Measurements from ENCODE around the gene LYVE1. TPM values are rescaled to one million over a fixed set of nuclear protein-coding genes. Genes with fewer than 3 reads are reported as not detected.

LYVE1 gene
- total RNA-seq, 1 experiment from 2014 or later: 0.31 TPM

DNA sequence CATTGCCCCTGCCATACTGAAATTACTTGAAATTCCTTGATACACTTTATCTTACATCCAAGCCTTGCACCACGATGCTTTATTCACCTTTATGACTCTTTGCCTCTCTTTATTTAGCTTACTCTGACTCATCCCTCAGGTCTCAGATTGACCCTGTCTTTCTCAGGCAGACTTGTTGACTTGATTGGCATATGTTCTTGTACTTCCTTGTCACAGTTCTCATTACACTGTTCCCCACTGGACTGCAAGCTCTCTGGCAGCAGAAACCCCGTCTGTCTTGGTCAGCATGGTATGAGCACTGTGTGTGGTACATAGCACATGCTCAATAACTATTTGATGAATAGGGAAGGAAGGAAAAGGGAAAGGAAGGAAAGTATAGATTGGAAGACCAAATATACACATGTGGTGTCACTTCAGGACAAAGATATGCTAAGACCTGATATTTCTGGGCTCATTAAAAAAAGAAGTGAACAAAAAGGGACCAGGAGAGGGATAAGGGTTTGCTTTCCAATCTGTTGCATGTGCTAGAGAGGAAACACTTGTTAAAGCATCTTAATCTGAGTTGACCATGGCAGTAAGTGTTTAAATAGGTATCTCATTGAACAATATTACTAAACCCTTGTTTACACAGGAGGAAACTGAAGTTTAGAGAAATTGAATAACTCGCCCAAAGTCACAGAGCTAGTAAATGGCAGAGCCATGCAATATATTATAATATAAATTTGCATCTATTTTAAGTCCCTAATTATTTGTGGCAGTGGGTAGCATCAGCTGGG, 7.2 kb downstream of the LYVE1 start:
- TF ChIP-seq SIN3A (IDR thresholded peaks at IDR 0.05; ENCODE audit: borderline replicate concordance, insufficient read depth, low read depth, low read length) (no peak), POLR2AphosphoS5 (IDR thresholded peaks at IDR 0.05; ENCODE audit: low read depth, low read length) (no peak), TCF7L2 (IDR thresholded peaks at IDR 0.05; ENCODE audit: low read depth, low read length) (no peak)
- TF ChIP-seq, protein P1, sequence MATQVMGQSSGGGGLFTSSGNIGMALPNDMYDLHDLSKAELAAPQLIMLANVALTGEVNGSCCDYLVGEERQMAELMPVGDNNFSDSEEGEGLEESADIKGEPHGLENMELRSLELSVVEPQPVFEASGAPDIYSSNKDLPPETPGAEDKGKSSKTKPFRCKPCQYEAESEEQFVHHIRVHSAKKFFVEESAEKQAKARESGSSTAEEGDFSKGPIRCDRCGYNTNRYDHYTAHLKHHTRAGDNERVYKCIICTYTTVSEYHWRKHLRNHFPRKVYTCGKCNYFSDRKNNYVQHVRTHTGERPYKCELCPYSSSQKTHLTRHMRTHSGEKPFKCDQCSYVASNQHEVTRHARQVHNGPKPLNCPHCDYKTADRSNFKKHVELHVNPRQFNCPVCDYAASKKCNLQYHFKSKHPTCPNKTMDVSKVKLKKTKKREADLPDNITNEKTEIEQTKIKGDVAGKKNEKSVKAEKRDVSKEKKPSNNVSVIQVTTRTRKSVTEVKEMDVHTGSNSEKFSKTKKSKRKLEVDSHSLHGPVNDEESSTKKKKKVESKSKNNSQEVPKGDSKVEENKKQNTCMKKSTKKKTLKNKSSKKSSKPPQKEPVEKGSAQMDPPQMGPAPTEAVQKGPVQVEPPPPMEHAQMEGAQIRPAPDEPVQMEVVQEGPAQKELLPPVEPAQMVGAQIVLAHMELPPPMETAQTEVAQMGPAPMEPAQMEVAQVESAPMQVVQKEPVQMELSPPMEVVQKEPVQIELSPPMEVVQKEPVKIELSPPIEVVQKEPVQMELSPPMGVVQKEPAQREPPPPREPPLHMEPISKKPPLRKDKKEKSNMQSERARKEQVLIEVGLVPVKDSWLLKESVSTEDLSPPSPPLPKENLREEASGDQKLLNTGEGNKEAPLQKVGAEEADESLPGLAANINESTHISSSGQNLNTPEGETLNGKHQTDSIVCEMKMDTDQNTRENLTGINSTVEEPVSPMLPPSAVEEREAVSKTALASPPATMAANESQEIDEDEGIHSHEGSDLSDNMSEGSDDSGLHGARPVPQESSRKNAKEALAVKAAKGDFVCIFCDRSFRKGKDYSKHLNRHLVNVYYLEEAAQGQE (IDR thresholded peaks at IDR 0.05; ENCODE audit: insufficient read depth in 1 of 2, low read depth in 2 of 2, low read length in 1 of 2): no peak
- TF ChIP-seq, protein P2, sequence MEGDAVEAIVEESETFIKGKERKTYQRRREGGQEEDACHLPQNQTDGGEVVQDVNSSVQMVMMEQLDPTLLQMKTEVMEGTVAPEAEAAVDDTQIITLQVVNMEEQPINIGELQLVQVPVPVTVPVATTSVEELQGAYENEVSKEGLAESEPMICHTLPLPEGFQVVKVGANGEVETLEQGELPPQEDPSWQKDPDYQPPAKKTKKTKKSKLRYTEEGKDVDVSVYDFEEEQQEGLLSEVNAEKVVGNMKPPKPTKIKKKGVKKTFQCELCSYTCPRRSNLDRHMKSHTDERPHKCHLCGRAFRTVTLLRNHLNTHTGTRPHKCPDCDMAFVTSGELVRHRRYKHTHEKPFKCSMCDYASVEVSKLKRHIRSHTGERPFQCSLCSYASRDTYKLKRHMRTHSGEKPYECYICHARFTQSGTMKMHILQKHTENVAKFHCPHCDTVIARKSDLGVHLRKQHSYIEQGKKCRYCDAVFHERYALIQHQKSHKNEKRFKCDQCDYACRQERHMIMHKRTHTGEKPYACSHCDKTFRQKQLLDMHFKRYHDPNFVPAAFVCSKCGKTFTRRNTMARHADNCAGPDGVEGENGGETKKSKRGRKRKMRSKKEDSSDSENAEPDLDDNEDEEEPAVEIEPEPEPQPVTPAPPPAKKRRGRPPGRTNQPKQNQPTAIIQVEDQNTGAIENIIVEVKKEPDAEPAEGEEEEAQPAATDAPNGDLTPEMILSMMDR (IDR thresholded peaks at IDR 0.05): no peak
- BruUV-seq (replicated peaks): no TSS peak
- in situ Hi-C loops (cut with HindIII; ENCODE audit: low pct_unique_long_range_greater_than_20kb, low sequenced_read_pairs) (no loop called here), intact Hi-C loops (cut with micrococcal nuclease; ENCODE audit: unreplicated experiment) (no loop called here)
- ATAC-seq: 0 out of 2 replicates have a peak, but pooled peaks have one; percentile 35
- ChIA-PET POLR2A (no interaction called here), CTCF (no interaction called here)
- peak; percentile 22 for DNase-seq (ENCODE audit: low read depth, low spot score)
- Histone ChIP-seq H3K4me3 (ENCODE audit: low read depth in 2 of 2, low read length in 2 of 2) (no peak overlapping the region), H3K27me3 (ENCODE audit: control insufficient read depth, insufficient read depth, low read length) (peaks cover 10% of the 10 kb centered on the region; the same call in 1 of the 2 replicates), H3K27ac (ENCODE audit: low read length) (no peak overlapping the region), H3K9me3 (ENCODE audit: control insufficient read depth, insufficient read depth, low read depth, low read length) (no peaks in the 10 kb centered on the region), H3K36me3 (ENCODE audit: control insufficient read depth, insufficient read depth, low read length) (no peaks in the 10 kb centered on the region), H3K4me1 (ENCODE audit: control insufficient read depth, insufficient read depth, low read length) (no peaks in the 10 kb centered on the region)

DNA sequence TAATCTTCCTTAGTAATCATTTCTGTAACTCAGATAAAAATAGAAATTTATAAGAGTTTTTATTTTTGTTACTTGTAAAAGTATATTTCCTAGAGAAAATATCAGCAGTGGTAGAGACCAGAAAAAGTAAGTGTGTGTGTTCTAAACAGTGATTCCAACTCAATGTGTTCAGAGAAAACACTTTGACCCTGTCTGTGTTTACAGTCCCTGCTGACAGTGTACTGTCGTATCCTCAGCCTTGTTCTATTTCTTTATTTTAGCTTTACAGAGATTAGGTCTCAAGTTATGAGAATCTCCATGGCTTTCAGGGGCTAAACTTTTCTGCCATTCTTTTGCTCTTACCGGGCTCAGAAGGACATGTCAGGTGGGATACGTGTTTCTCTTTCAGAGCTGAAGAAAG, 10.2 kb downstream of the LYVE1 start:
- Histone ChIP-seq H3K9me3 (ENCODE audit: control insufficient read depth, insufficient read depth, low read depth, low read length) (no peaks in the 10 kb centered on the region), H3K27ac (ENCODE audit: low read length) (no peak overlapping the region), H3K27me3 (ENCODE audit: control insufficient read depth, insufficient read depth, low read length) (peaks cover 9% of the 10 kb centered on the region), H3K4me1 (ENCODE audit: control insufficient read depth, insufficient read depth, low read length) (no peaks in the 10 kb centered on the region), H3K36me3 (ENCODE audit: control insufficient read depth, insufficient read depth, low read length) (no peaks in the 10 kb centered on the region), H3K4me3 (ENCODE audit: low read depth in 2 of 2, low read length in 2 of 2) (no peak overlapping the region)
- no TSS peak for BruUV-seq (replicated peaks)
- DNase-seq (ENCODE audit: low read depth, low spot score): no peak
- in situ Hi-C loops (cut with HindIII; ENCODE audit: low pct_unique_long_range_greater_than_20kb, low sequenced_read_pairs) (no loop called here), intact Hi-C loops (cut with micrococcal nuclease; ENCODE audit: unreplicated experiment) (no loop called here)
- CTCF ChIA-PET: interaction anchor here (1.8 kb wide), 1 partner anchor 18 kb away, joined by 4 read pairs; the partner anchor contains the start of gene RNF141
- TF ChIP-seq, protein P1 (IDR thresholded peaks at IDR 0.05; ENCODE audit: insufficient read depth in 1 of 2, low read depth in 2 of 2, low read length in 1 of 2): no peak
- TF ChIP-seq POLR2AphosphoS5 (IDR thresholded peaks at IDR 0.05; ENCODE audit: low read depth, low read length): no peak
- TF ChIP-seq SIN3A (IDR thresholded peaks at IDR 0.05; ENCODE audit: borderline replicate concordance, insufficient read depth, low read depth, low read length): no peak
- TF ChIP-seq TCF7L2 (IDR thresholded peaks at IDR 0.05; ENCODE audit: low read depth, low read length): no peak
- TF ChIP-seq, protein P2 (IDR thresholded peaks at IDR 0.05): no peak
- no peak for ATAC-seq
- POLR2A ChIA-PET: no interaction called here
